K562 (cell line): ENCODE measurements around the gene RAD54L. TPM values are rescaled to one million over a fixed set of nuclear protein-coding genes. Genes with fewer than 3 reads are reported as not detected.
A peak's percentile ranks its signal among the peaks of the same experiment; 100 is the strongest.

Experiments used
- AFF1 ChIP-seq, 2 experiments: fragments of 450-650 bp; IDR thresholded peaks; 2 replicates each; pipeline ENCODE4 v1.6.1; 2018; ENCODE audit warnings: mild to moderate bottlenecking in 2 of 2, low read depth in 1 of 2; ENCODE audit not compliant: partially characterized antibody in 2 of 2
- ATF1 ChIP-seq, 2 experiments: fragments of 450-650 bp in 1 of 2; IDR thresholded peaks; 2 replicates each; pipeline ENCODE4 v1.6.1; 2016; ENCODE audit warnings: missing compliant biosample characterization in 1 of 2, missing genetic modification characterization in 1 of 2
- BDP1 ChIP-seq: IDR thresholded peaks from 3 replicates; pipeline ENCODE4 v1.6.1; 2011; ENCODE audit not compliant: insufficient read length, insufficient read depth
- CBX3 ChIP-seq, 2 experiments: IDR thresholded peaks; 1 replicate in 1 of 2; 2 replicates in 1 of 2; pipeline ENCODE4 v1.6.1; 2012; ENCODE audit warnings: inconsistent platforms in 2 of 2, low read length in 2 of 2, borderline replicate concordance in 1 of 2, control low read depth in 1 of 2
- E2F1 ChIP-seq: sonication (generic); formaldehyde crosslinking; IDR thresholded peaks from 2 replicates; pipeline ENCODE4 v1.8.1; 2023; ENCODE audit warnings: mild to moderate bottlenecking, missing genetic modification reagents, moderate library complexity
- HDAC8 ChIP-seq: fragments of 450-650 bp; IDR thresholded peaks from 2 replicates; pipeline ENCODE4 v1.6.1; 2016; ENCODE audit warnings: mild to moderate bottlenecking, missing genetic modification characterization, moderate library complexity, missing compliant biosample characterization
- KLF16 ChIP-seq: IDR thresholded peaks from 2 replicates; pipeline ENCODE4 v1.6.1; 2016; ENCODE audit warnings: antibody characterized with exemption
- NR2C2 ChIP-seq, 2 experiments: fragments of 200-800 bp in 1 of 2; sonication (Bioruptor generic) in 1 of 2; sonication (generic) in 1 of 2; formaldehyde crosslinking in 1 of 2; IDR thresholded peaks; 2 replicates each; pipeline versions ENCODE4 v1.6.1 to v1.8.0; 2016 to 2022; ENCODE audit warnings: mild to moderate bottlenecking in 1 of 2, missing compliant biosample characterization in 1 of 2, missing genetic modification characterization in 1 of 2, missing genetic modification reagents in 1 of 2
- OTX1 ChIP-seq: fragments of 450-650 bp; formaldehyde crosslinking; IDR thresholded peaks from 2 replicates; pipeline ENCODE4 v1.4.0; 2022; ENCODE audit warnings: mild to moderate bottlenecking
- U2AF1 ChIP-seq: fragments of 200-400 bp; formaldehyde crosslinking; optimal IDR thresholded peaks from 2 replicates; pipeline ENCODE3; 2017; ENCODE audit warnings: mild to moderate bottlenecking, low read depth, low read length, moderate library complexity
- polyA plus RNA-seq, 8 experiments: library from polyadenylated mRNA; depleted of rRNA in 4 of 8; stranded (reverse) in 5 of 8; unstranded in 3 of 8; fragments of >200 nt; fragmentation: Nextera tagmentation in 2 of 8; fragmentation: Illumina TruSeq in 1 of 8; extraction: Ambion mirVana in 2 of 8; extraction: Trizol in 1 of 8; gene quantifications; 2 replicates each; pipeline versions ENCODE4 v1.2.1 to v1.2.3, GENCODE V29; 2011 to 2014; ENCODE audit warnings: inconsistent platforms in 1 of 8, missing spikeins in 1 of 8
- total RNA-seq, 7 experiments: library from RNA; depleted of rRNA in 6 of 7; stranded (reverse); fragments of >200 nt in 6 of 7; fragmentation: Illumina TruSeq in 2 of 7; extraction: Trizol in 2 of 7; gene quantifications; 2 replicates each; pipeline versions ENCODE4 v1.2.1 to v1.2.3, GENCODE V29; 2011 to 2021; ENCODE audit warnings: low replicate concordance in 1 of 7
- TF ChIP-seq, protein P1 (sequence below): fragments of 450-650 bp; IDR thresholded peaks from 2 replicates; pipeline ENCODE4 v1.7.1; 2018; ENCODE audit warnings: mild to moderate bottlenecking, low read depth; ENCODE audit not compliant: partially characterized antibody
- TF ChIP-seq, protein P2 (sequence below): fragments of 250-450 bp; sonication (Bioruptor Pico); IDR thresholded peaks from 2 replicates; pipeline ENCODE4 v1.9.0; 2021; ENCODE audit warnings: mild to moderate bottlenecking
- TF ChIP-seq, protein P3 (sequence below): fragments of 250-450 bp; sonication (Bioruptor Pico); IDR thresholded peaks from 2 replicates; pipeline ENCODE4 v1.5.0; 2020; ENCODE audit warnings: mild to moderate bottlenecking
- TF ChIP-seq, protein P4 (sequence below): sonication (generic); formaldehyde crosslinking; IDR thresholded peaks from 2 replicates; pipeline ENCODE4 v1.8.0; 2022; ENCODE audit warnings: missing genetic modification reagents, mild to moderate bottlenecking, borderline replicate concordance

The RAD54L gene
- total and polyA plus RNA-seq, 9 of the 15 experiments (the other 6 are each of a cell fraction or from before 2014, with no cell fraction given) = 17.9 to 92.3 (median 37.5) TPM

- TF ChIP-seq, protein P1, sequence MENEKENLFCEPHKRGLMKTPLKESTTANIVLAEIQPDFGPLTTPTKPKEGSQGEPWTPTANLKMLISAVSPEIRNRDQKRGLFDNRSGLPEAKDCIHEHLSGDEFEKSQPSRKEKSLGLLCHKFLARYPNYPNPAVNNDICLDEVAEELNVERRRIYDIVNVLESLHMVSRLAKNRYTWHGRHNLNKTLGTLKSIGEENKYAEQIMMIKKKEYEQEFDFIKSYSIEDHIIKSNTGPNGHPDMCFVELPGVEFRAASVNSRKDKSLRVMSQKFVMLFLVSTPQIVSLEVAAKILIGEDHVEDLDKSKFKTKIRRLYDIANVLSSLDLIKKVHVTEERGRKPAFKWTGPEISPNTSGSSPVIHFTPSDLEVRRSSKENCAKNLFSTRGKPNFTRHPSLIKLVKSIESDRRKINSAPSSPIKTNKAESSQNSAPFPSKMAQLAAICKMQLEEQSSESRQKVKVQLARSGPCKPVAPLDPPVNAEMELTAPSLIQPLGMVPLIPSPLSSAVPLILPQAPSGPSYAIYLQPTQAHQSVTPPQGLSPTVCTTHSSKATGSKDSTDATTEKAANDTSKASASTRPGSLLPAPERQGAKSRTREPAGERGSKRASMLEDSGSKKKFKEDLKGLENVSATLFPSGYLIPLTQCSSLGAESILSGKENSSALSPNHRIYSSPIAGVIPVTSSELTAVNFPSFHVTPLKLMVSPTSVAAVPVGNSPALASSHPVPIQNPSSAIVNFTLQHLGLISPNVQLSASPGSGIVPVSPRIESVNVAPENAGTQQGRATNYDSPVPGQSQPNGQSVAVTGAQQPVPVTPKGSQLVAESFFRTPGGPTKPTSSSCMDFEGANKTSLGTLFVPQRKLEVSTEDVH = no peak
- no peak for TF ChIP-seq NR2C2 (CRISPR knock-in tag; IDR thresholded peaks at IDR 0.05)
- no peak for TF ChIP-seq NR2C2 (tag; IDR thresholded peaks at IDR 0.05)
- TF ChIP-seq KLF16 = no peak
- peak; percentile 63 for TF ChIP-seq E2F1
- TF ChIP-seq CBX3 (IDR thresholded peaks at IDR 0.05; ENCODE audit: borderline replicate concordance in 1 of 2, low read length in 2 of 2) = no peak
- TF ChIP-seq, protein P2, sequence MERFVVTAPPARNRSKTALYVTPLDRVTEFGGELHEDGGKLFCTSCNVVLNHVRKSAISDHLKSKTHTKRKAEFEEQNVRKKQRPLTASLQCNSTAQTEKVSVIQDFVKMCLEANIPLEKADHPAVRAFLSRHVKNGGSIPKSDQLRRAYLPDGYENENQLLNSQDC (CRISPR knock-in tag) = no peak
- peak; percentile 34; the same call in 1 of the 2 replicates for TF ChIP-seq HDAC8 (tag)
- TF ChIP-seq, protein P3, sequence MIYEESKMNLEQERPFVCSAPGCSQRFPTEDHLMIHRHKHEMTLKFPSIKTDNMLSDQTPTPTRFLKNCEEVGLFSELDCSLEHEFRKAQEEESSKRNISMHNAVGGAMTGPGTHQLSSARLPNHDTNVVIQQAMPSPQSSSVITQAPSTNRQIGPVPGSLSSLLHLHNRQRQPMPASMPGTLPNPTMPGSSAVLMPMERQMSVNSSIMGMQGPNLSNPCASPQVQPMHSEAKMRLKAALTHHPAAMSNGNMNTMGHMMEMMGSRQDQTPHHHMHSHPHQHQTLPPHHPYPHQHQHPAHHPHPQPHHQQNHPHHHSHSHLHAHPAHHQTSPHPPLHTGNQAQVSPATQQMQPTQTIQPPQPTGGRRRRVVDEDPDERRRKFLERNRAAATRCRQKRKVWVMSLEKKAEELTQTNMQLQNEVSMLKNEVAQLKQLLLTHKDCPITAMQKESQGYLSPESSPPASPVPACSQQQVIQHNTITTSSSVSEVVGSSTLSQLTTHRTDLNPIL (CRISPR knock-in tag) = no peak
- TF ChIP-seq OTX1 (CRISPR knock-in tag) = peak; percentile 66
- TF ChIP-seq BDP1 = no peak
- TF ChIP-seq U2AF1 = no peak
- TF ChIP-seq, protein P4, sequence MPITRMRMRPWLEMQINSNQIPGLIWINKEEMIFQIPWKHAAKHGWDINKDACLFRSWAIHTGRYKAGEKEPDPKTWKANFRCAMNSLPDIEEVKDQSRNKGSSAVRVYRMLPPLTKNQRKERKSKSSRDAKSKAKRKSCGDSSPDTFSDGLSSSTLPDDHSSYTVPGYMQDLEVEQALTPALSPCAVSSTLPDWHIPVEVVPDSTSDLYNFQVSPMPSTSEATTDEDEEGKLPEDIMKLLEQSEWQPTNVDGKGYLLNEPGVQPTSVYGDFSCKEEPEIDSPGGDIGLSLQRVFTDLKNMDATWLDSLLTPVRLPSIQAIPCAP = no peak
- TF ChIP-seq ATF1 (CRISPR knock-in tag; IDR thresholded peaks at IDR 0.05) = no peak
- peak; percentile 71; the same call in 1 of the 2 replicates for TF ChIP-seq ATF1 (tag; IDR thresholded peaks at IDR 0.05)
- TF ChIP-seq AFF1 (IDR thresholded peaks at IDR 0.05; ENCODE audit: low read depth in 1 of 2, partially characterized antibody in 2 of 2) = peak in 1 of 2 experiments; percentile 61
These were observed 771 bp upstream of the RAD54L start (continued) for GRCh38 chr1:46246548-46247435.
